Neural progenitor cell (in vitro differentiated cells): Measurements from ENCODE around the gene TOMM70.

Source experiments
- EZH2 ChIP-seq: fragments of 200-600 bp; sonication (generic); IDR thresholded peaks from 2 replicates; pipeline ENCODE4 v1.6.1; 2017; ENCODE audit warnings: antibody characterized with exemption, mild to moderate bottlenecking, moderate library complexity
- TF ChIP-seq, protein P1 (sequence below): fragments of 200-600 bp; sonication (generic); IDR thresholded peaks from 2 replicates; pipeline ENCODE4 v1.5.1; 2017; ENCODE audit warnings: antibody characterized with exemption, mild to moderate bottlenecking

DNA sequence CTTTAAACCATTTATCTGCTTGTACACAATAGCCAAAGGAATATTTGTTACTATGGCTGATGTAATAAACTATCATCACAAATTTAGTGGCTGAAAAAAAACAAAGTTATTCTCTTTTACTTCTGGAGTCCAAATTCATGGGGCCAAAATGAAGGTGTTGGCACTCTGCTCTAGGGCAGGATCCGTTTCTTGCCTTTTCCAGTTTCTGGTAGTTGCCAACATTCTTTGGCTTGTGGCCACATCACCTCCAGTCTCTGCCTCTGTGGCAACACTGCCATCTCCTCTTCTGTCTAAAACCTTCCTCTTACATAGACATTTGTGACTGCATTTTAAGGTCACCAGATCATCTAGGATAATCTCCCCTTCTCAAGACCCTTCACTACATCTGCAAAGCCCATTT lies 39.0 kb downstream of the TOMM70 start:
- TF ChIP-seq EZH2: no peak
- TF ChIP-seq, protein P1, sequence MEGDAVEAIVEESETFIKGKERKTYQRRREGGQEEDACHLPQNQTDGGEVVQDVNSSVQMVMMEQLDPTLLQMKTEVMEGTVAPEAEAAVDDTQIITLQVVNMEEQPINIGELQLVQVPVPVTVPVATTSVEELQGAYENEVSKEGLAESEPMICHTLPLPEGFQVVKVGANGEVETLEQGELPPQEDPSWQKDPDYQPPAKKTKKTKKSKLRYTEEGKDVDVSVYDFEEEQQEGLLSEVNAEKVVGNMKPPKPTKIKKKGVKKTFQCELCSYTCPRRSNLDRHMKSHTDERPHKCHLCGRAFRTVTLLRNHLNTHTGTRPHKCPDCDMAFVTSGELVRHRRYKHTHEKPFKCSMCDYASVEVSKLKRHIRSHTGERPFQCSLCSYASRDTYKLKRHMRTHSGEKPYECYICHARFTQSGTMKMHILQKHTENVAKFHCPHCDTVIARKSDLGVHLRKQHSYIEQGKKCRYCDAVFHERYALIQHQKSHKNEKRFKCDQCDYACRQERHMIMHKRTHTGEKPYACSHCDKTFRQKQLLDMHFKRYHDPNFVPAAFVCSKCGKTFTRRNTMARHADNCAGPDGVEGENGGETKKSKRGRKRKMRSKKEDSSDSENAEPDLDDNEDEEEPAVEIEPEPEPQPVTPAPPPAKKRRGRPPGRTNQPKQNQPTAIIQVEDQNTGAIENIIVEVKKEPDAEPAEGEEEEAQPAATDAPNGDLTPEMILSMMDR: no peak
